ENCODE measurements around the gene CHKB. TPM values are rescaled to one million over a fixed set of nuclear protein-coding genes. Genes with fewer than 3 reads are reported as not detected.

The CHKB gene
- total RNA-seq, 1 experiment from 2014 or later, result 14.3 TPM

- peak; percentile 68 for DNase-seq (ENCODE audit: low read depth)
Observed at GRCh38 chr22:50531546-50531961, 51.1 kb downstream of the CHKB start.

- DNase-seq (ENCODE audit: low read depth), result peak; percentile 84
Observed at GRCh38 chr22:50530877-50531545, 51.6 kb downstream of the CHKB start.

GRCh38 chr22:50530580-50530876, 52.1 kb downstream of the CHKB start:
- no peak for DNase-seq (ENCODE audit: low read depth)

DNA sequence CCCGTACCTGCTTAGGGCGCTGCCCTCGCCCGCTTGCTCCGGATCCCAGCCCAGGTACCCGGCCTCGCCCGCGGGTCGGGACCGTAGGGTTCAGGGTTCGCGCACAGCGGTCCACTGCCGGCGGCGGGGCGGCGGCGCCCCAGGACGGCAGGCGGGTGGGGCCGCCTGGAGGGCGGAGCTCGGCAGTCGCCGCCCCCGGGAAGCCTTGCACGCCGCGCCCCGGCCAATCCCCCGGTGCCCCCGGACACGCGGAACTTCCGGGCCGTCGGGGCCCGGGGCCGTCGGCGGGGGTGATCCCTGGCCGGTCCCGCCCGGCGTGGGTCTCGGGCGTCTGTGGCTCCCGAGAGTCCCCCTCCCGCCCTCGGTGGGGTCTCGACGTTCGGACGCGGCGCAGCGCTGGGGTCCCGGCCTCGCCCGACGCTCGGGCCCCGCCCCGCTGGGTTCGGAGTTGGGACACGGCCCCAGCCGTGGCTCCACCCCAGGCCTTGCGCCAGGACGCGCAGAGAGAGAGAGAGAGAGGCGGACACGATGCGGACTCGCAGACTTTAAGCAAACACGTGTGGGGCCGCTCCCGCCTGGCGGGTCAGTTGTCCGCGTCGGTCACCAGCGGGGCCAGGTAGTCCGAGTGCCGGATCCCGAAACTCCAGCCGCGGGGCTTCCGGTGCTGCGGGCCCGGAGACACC, 52.6 kb downstream of the CHKB start, which contains the start of gene TYMP:
TYMP (minus strand) TSS at position 116 of the 683 bp plus-strand sequence. CDS start 303 bp downstream, outside the sequence.
- DNase-seq (ENCODE audit: low read depth), result peak; percentile 81

DNA sequence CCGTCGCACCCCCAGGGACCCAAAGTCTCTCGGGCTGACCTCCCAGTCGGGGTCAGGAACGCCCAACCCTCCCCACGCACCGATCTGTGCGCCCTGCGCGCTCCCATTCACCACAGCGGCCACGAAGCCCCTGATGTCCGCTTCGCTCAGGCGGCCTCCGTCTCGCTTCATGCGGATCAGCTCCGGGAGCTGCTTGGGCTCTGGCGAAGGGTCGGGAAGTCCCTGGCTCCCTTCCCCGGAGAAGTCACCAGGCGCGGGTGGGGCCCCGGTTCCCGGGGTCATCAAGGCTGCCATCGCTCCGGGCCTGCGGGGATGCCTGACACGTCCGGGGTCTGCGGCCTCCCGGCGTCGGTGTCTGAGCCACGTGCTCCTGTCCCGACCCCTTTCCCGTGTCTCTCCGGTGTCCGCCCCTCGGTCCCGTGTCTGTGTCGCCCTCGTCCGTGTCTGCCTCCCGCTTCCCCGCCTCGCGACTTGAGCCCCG, 53.2 kb downstream of the CHKB start:
- no peak for DNase-seq (ENCODE audit: low read depth)

Other genes with a start within 250 kb of the CHKB start
- 18.9 and 31.4 TPM in 2 replicates for gene PPP6R2, start 239.5 kb downstream of the CHKB start, total RNA-seq (2014; rRNA removed; shearing (Covaris generic))
- 19.6 and 43.6 TPM in 2 replicates for gene SBF1, start 107.8 kb downstream of the CHKB start, total RNA-seq (2014; rRNA removed; shearing (Covaris generic))
- gene ADM2, start 101.3 kb downstream of the CHKB start, total RNA-seq (2014; rRNA removed; shearing (Covaris generic)), result 0.15 TPM in 1 of 2 replicates, not detected in the other
- gene MIOX, start 96.0 kb downstream of the CHKB start, total RNA-seq (2014; rRNA removed; shearing (Covaris generic)), result not detected in 2 replicates
- gene LMF2, start 75.1 kb downstream of the CHKB start, total RNA-seq (2014; rRNA removed; shearing (Covaris generic)), result 31.2 and 59.8 TPM in 2 replicates
- gene NCAPH2, start 74.6 kb downstream of the CHKB start, total RNA-seq (2014; rRNA removed; shearing (Covaris generic)), result 46.8 and 50.9 TPM in 2 replicates
- 1.6 TPM in 1 of 2 replicates, not detected in the other for gene SCO2, start 57.3 kb downstream of the CHKB start, total RNA-seq (2014; rRNA removed; shearing (Covaris generic))
- 12.6 and 23.7 TPM in 2 replicates for gene TYMP, start 52.8 kb downstream of the CHKB start, total RNA-seq (2014; rRNA removed; shearing (Covaris generic))
- 0.02 and 0.37 TPM in 2 replicates for gene KLHDC7B, start 37.0 kb downstream of the CHKB start, total RNA-seq (2014; rRNA removed; shearing (Covaris generic))
- not detected in 2 replicates for gene SYCE3, start 19.9 kb downstream of the CHKB start, total RNA-seq (2014; rRNA removed; shearing (Covaris generic))
- gene CPT1B, start 4.4 kb downstream of the CHKB start, total RNA-seq (2014; rRNA removed; shearing (Covaris generic)), result 2.2 and 2.4 TPM in 2 replicates
- gene MAPK8IP2, start 17.9 kb upstream of the CHKB start, total RNA-seq (2014; rRNA removed; shearing (Covaris generic)), result 0.10 and 0.74 TPM in 2 replicates
- gene ARSA, start 45.3 kb upstream of the CHKB start, total RNA-seq (2014; rRNA removed; shearing (Covaris generic)), result 6.2 and 10.9 TPM in 2 replicates
- gene SHANK3, start 90.0 kb upstream of the CHKB start, total RNA-seq (2014; rRNA removed; shearing (Covaris generic)), result 0.30 and 0.71 TPM in 2 replicates
- not detected in 2 replicates for gene ACR, start 155.4 kb upstream of the CHKB start, total RNA-seq (2014; rRNA removed; shearing (Covaris generic))
- 7.9 and 9.8 TPM in 2 replicates for gene RABL2B, start 200.8 kb upstream of the CHKB start, total RNA-seq (2014; rRNA removed; shearing (Covaris generic))